Islet of Langerhans (tissue), 1 donor: ENCODE measurements around the gene TECTA.
"Not testable (repeated sequence)": the region's sequence is repeated elsewhere in the genome, so short reads cannot be mapped to it uniquely, and the experiment has no call there.

Source experiments
- FAIRE-seq: peaks from one replicate; lab custom pipeline; 2011; peaks lifted over from hg19 to GRCh38; lab: Jason Lieb, UNC

Gene TECTA

DNA sequence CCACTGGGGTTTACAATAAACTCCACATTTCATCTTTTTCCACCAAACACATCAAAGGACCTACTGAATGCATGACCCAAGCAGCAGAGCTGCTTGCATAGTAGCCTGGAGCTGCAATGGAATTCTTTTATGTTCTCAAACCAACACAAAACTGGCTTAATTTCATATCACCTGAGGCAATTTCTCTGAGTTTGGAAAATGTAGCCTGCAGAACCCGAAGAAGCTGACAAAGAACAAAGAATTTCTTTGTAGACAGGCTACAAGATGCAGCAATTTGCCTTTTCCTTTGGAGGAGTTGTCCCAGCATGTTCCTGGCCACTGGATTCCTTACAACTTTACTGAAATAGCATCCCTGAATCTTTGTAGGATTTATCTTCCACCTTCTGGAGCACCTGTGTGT lies 5.5 kb upstream of the TECTA start:
- no peak for FAIRE-seq

DNA sequence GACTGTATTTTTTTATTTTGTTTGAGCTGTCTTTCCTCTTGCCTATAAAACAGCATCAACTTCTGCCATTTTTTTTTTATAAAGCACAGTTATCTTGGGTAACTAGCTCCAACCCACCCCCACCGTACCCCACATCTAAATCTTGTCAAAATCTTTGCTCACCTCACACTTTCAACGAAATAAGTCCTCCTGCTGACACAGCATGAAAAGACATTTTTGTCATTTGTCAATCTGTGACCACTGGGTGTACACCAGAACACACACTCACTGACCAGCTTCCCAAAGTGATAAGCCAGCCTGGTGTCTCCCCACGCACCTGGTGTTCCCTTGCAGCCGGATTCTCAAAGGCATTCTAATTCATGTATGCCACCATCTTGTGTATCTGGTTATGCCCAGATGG lies 1.7 kb upstream of the TECTA start:
- FAIRE-seq = no peak

GRCh38 chr11:121099885-121100284 lies 1.2 kb upstream of the TECTA start:
- peak; percentile 91 for FAIRE-seq

GRCh38 chr11:121104312-121104762 lies 3.3 kb downstream of the TECTA start:
- FAIRE-seq = no peak

GRCh38 chr11:121105063-121105480 lies 4.0 kb downstream of the TECTA start:
- no peak for FAIRE-seq

DNA sequence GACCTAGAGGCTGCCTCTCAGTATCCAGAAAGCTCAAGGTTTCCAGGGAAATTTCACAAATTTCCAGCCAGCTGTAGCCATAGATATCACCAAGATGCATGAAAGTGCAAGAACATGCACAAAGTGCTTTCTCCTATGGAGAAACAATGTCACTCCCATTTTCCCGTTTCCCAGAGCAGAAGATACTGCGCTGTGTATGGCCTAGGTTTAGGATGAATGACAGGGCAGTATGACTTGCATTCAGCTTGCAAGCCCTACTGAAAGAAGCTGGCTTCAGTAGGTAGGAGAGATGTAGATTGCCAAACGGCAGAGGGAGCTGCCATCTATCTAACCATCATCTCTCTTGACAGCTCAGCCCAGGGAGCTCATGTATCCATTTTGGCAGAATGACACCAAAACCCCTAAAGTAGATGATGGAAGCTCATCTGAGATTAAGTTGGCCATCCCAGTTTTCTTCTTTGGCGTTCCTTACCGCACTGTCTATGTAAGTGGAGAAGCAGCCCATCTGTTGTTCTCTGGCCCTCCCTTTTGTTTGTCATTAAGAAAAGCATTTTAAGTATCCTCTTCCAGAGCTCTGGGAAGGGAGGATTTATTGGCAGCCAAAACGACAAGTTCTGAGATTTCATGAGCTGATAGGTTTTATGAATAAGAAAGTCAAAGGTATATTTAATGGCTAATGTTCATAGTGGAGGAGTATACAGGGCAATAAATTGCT lies 4.6 kb downstream of the TECTA start:
- FAIRE-seq = no peak

DNA sequence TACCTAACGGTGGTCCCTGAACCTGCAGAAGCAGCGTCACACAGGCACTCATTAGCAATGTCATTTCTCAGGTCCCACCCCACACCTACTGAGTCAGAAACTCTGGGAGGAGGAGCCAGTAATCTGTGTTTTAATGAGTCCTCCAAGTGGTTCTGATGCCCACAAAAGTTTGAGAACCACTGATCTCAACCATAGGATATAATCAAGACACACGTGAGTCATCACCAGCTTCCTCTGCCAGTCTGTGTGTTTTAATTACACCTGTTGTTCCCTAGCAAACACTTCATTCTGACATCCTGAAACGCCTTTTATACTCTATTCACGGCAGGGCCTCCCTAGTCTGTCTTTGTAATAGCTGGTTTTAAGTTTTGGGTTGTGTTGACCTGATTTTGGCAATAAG lies 5.8 kb downstream of the TECTA start:
- FAIRE-seq = no peak

DNA sequence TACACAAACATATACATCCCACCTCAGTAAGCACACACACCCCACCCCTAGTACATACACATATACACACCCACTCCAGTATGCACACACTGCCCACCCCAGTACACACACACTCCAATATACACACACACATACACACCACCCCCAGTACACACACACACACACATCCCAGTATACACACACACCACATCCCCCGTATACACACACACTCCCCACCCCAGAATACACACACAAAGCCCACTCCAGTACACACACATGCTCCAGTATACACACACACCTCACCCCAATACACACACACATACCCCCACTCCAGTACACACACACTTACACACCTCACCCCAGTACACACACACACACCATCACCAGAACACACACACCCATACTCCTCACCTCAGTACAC lies 7.4 kb downstream of the TECTA start:
- no peak for FAIRE-seq

GRCh38 chr11:121109471-121109870 lies 8.4 kb downstream of the TECTA start:
- no peak for FAIRE-seq

GRCh38 chr11:121109916-121110586 lies 9.0 kb downstream of the TECTA start:
- FAIRE-seq = no peak

GRCh38 chr11:121110871-121111724 lies 10.1 kb downstream of the TECTA start:
- no peak for FAIRE-seq

DNA sequence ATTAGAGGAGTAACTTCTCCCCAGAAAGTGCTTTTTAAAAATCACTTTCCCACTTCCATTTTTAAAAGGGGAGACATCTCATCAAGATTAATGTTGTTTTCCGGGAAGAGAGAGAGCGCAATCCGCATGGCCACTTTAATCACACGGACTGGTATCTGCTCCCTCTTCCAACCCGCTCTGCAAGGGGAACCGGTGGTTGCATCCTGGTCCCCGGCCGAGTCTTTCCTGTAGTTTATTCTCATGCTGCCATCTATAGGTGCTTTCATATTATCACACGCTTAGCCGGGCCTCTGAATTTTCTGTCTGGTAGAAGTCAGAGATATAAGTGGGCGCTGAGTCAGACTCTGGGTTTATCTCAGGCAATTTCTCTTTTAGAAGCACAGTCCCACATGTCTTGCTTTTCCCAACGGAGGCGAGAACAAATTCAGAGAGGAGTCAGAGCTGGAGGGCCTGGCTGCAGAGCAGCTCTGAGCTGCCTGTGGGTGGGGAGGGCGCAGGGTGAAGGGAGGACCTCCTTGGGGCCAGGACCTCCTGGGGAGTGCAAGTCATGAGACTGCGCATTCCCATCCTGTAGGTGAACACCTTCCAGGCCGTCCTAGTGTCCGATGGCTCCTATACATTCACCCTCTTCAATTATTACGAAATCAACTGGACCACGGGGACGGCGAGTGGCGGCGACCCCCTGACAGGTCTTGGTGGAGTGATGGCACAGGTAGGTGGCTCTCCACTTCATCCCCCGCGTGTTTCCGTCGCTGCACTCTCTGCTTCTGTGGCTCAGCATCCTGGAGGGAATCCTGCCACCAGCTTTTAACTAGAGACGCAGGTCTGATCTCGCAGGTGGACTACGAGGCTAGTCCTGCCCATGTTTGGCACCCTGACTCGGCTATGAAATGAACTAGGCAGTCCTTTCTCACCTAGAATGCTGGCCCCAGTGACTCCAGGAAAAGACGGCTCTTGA lies 11.7 kb downstream of the TECTA start:
- FAIRE-seq = no peak

DNA sequence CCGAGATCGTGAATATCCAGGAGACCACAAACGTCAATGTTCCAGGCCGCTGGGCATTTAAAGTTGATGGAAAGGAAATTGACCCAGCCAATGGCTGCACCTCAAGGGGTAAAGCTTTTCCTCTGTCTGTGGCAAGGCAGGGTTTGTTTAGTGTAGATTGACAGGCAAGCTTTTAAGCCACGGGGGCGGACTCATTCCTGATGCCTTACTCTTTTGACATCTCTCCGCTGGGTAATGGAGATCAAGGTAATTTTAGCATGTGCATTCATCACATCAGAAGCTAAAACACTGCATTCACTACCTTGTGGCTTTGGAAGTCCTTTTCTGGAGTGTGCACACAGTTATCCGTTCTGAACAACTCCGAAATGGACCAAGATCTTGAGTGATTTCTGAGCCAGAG lies 12.6 kb downstream of the TECTA start:
- FAIRE-seq = no peak

DNA sequence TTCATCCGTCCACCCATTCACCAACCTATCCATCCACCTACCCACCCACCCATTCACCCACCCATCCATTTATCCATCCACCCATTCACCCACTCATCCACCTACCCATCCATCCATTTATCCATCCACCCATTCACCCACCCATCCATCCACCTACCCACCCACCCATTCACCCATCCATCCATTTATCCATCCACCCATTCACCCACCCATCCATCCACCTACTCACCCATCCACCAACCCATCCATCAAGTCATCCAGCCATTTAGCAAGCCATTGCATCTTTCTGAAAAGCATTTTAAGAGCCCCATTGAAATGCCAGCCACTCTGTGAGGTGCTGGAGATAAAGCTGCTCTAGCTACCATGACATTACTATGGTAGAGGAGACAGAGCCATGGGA lies 14.0 kb downstream of the TECTA start:
- FAIRE-seq = not testable (repeated sequence)

DNA sequence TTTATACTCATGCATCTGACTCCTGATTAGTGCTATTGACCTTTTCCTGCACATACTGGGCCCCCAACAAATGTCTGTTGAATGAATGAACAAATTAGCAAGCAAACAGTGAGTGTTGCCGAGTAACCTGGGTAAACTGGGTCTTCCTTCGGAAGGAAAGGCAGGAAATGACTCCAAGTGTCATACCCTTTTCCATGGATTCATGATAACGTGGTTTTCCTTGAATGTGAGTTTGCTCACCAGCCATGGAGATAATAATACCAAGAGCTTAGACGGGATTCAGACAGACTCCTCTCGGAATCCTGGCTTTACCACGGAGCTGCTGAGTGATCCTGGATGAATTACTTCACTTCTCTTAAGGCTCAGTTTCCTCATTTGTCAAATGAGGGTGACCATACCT lies 16.7 kb downstream of the TECTA start:
- no peak for FAIRE-seq

DNA sequence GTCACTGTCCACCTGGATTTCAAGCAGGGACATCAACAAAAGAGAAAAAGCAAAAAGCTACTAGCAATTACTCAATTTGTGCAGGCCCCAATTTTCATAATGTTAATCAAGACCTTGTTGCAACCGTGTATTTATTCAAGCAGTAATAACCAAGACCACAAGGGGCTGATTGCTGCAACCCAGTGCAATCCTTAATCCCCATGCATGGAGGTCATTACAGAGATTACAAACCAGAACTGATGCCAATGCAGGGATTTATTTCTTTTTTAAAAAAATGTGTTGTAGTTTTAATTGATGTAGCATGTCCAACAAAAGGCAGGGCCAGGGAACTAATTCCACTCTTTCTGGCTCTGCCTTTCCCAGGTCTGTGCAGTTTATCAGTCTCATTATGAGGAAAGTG lies 18.4 kb downstream of the TECTA start:
- no peak for FAIRE-seq

DNA sequence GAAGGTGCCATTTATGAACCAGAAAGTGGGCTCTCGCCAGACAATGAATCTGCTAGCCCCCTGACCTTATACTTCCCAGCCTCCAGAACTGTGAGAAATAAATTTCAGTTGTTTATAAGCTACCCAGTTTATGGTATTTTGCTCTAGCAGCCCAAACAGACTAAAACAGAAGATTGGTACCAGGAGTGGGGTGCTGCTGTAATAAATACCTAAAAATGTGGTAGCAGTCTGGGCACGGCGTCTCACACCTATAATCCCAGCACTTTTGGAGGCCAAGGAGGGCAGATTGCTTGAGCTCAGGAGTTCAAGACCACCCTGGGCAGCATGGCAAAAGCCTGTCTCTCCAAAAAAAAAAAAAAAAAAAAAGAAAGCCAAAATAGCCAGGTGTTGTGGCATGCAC lies 21.3 kb downstream of the TECTA start:
- FAIRE-seq = no peak

DNA sequence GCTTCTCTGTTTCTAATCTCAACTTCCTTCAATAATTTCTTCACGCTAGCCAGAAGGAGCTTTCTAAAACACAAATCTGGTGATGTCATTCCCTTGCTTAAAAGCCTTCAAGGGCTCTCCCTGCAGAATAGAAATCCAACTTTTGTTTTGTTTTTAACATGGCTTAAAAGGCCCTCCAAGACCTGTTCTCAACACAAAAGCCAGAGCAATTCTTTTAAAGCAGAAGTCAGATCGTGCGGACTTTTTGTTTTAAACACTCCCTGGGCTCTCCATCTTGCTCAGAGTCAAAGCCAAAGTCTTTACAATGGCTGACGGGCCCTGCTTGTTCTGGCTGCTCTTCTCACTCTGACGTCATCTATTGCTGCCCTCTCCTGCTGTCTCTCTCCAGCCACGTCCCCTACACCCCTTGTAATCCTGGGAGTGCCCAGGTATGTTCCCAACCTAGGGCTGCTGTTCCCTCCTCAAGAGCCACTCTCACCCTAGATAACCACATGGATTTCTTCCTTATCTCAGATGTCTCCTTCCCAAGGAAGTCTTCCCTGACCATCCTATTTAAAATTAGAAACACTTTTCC lies 22.5 kb downstream of the TECTA start:
- no peak for FAIRE-seq

DNA sequence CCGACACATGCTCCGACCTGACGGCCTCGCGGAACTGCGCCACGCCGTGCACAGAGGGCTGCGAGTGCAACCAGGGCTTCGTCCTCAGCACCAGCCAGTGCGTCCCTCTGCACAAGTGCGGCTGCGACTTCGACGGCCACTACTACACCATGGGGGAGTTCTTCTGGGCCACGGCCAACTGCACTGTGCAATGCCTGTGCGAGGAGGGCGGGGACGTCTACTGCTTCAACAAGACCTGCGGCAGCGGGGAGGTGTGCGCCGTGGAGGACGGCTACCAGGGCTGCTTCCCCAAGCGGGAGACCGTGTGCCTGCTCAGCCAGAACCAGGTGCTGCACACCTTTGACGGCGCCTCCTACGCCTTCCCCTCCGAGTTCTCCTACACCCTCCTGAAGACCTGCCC lies 26.8 kb downstream of the TECTA start:
- FAIRE-seq = no peak

- FAIRE-seq = no peak
These were observed 28.6 kb downstream of the TECTA start for GRCh38 chr11:121129362-121130340.
